HCT116 (cell line): ENCODE data around the gene RPS6KA2. TPM values are rescaled to one million over a fixed set of nuclear protein-coding genes. Genes with fewer than 3 reads are reported as not detected.

Experiments used
- ATAC-seq: fragments of 200-7000 bp; cut with Tn5 transposase; 2 replicates; pipeline ENCODE4 v1.9.1; 2020; ENCODE audit warnings: mild to moderate bottlenecking, moderate library complexity
- BruUV-seq: library from RNA; stranded (reverse); fragments of 400-500 nt; replicated peaks from 2 replicates; lab custom pipeline; 2021; lab: Mats Ljungman, UMichigan
- CTCF ChIA-PET: fragments of 300-600 bp; sonication (Branson Sonifier 250); formaldehyde crosslinking; loops from one replicate; lab custom pipeline; 2021; ENCODE audit warnings: antibody characterized with exemption; lab: Charles Lee
- POLR2A ChIA-PET: fragments of 300-600, 350-600 bp; sonication (Branson Sonifier 250); formaldehyde crosslinking; loops from one replicate; lab custom pipeline; 2021; ENCODE audit warnings: antibody characterized with exemption; lab: Charles Lee
- RAD21 ChIA-PET, 2 experiments: fragments of 300-600 bp; sonication (Branson Sonifier 250); formaldehyde crosslinking; loops; one replicate each; lab custom pipeline; 2023; ENCODE audit warnings: low total read pairs in 2 of 2; ENCODE audit not compliant: uncharacterized antibody in 2 of 2, unreplicated experiment in 2 of 2, low non-redundant PET in 1 of 2; lab: Charles Lee
- DNase-seq: peaks from one replicate; pipeline ENCODE4 v3.0.0-alpha.2; 2010; ENCODE audit warnings: low read depth, low spot score
- H2AFZ ChIP-seq: fragments of 200-600 bp; shearing (Covaris generic), sonication (generic); 2 replicates; pipeline ENCODE4 v1.6.1; 2017; ENCODE audit warnings: low read depth, mixed run types, mixed read lengths, antibody characterized with exemption, low read length; ENCODE audit not compliant: poor library complexity, severe bottlenecking
- H3K27ac ChIP-seq: 2 replicates; pipeline ENCODE4 v1.5.1; 2012; ENCODE audit warnings: low read depth, low read length
- H3K27me3 ChIP-seq: fragments of 200-600 bp; sonication (generic); 2 replicates; pipeline ENCODE4 v1.6.1; 2016; ENCODE audit warnings: mixed run types, low read length, mixed read lengths; ENCODE audit not compliant: insufficient read depth
- H3K36me3 ChIP-seq, 2 experiments: fragments of 200-500 bp in 1 of 2; fragments of 200-600 bp in 1 of 2; sonication (Bioruptor generic) in 1 of 2; sonication (generic) in 1 of 2; 2 replicates each; pipeline versions ENCODE4 v1.5.1 to v1.6.1; 2014 to 2016; ENCODE audit warnings: low read length in 2 of 2, inconsistent platforms in 1 of 2, mixed read lengths in 1 of 2, mixed run types in 1 of 2; ENCODE audit not compliant: insufficient read depth in 2 of 2, control insufficient read depth in 1 of 2
- H3K4me1 ChIP-seq, 2 experiments: fragments of 200-600 bp in 1 of 2; sonication (generic) in 1 of 2; 2 replicates each; pipeline versions ENCODE4 v1.5.1 to v1.6.1; 2012 to 2017; ENCODE audit warnings: low read length in 2 of 2, inconsistent platforms in 1 of 2, mild to moderate bottlenecking in 1 of 2, mixed read lengths in 1 of 2, mixed run types in 1 of 2, moderate library complexity in 1 of 2; ENCODE audit not compliant: insufficient read depth in 2 of 2, control insufficient read depth in 1 of 2
- H3K4me2 ChIP-seq: fragments of 200-600 bp; sonication (generic); 2 replicates; pipeline ENCODE4 v1.6.1; 2017; ENCODE audit warnings: mixed run types, low read length, mixed read lengths
- H3K4me3 ChIP-seq, 2 experiments: fragments of 200-600 bp in 1 of 2; sonication (generic) in 1 of 2; replicated peaks in 1 of 2; 2 replicates each; pipeline ENCODE4 v1.5.1; 2011 to 2016; ENCODE audit warnings: low read length in 2 of 2, control low read depth in 1 of 2, low read depth in 1 of 2, mild to moderate bottlenecking in 1 of 2, mixed read lengths in 1 of 2, mixed run types in 1 of 2
- H3K79me2 ChIP-seq: fragments of 200-600 bp; sonication (generic); 2 replicates; pipeline ENCODE4 v1.6.1; 2017; ENCODE audit warnings: mild to moderate bottlenecking, mixed run types, low read length, moderate library complexity, mixed read lengths; ENCODE audit not compliant: insufficient read depth
- H3K9ac ChIP-seq: fragments of 200-600 bp; sonication (generic); 2 replicates; pipeline ENCODE4 v1.6.1; 2016; ENCODE audit warnings: low read length, mixed read lengths
- H3K9me2 ChIP-seq: fragments of 200-600 bp; sonication (generic), shearing (Covaris generic); 2 replicates; pipeline ENCODE4 v1.6.1; 2017; ENCODE audit warnings: mixed run types, mild to moderate bottlenecking, moderate library complexity; ENCODE audit not compliant: insufficient read depth
- H3K9me3 ChIP-seq, 2 experiments: fragments of 200-500 bp in 1 of 2; fragments of 200-600 bp in 1 of 2; sonication (Bioruptor generic) in 1 of 2; sonication (generic) in 1 of 2; 2 replicates each; pipeline ENCODE4 v1.6.1; 2014 to 2017; ENCODE audit warnings: low read length in 2 of 2, mixed read lengths in 2 of 2, inconsistent platforms in 1 of 2, low read depth in 1 of 2, mild to moderate bottlenecking in 1 of 2, mixed run types in 1 of 2, moderate library complexity in 1 of 2; ENCODE audit not compliant: control insufficient read depth in 1 of 2, insufficient read depth in 1 of 2
- H4K20me1 ChIP-seq: fragments of 200-600 bp; sonication (generic), shearing (Covaris generic); 2 replicates; pipeline ENCODE4 v1.6.1; 2017; ENCODE audit warnings: mixed run types, mild to moderate bottlenecking, moderate library complexity; ENCODE audit not compliant: insufficient read depth
- CBX3 ChIP-seq: IDR thresholded peaks from 2 replicates; pipeline ENCODE4 v1.6.1; 2012; ENCODE audit warnings: low read depth
- CEBPB ChIP-seq: IDR thresholded peaks from 2 replicates; pipeline ENCODE4 v1.6.1; 2012; ENCODE audit warnings: low read depth
- ELF1 ChIP-seq: IDR thresholded peaks from 2 replicates; pipeline ENCODE4 v1.6.1; 2012; ENCODE audit warnings: low read depth, borderline replicate concordance
- EZH2 ChIP-seq: fragments of 200-600 bp; sonication (generic); IDR thresholded peaks from 2 replicates; pipeline ENCODE4 v1.6.1; 2017; ENCODE audit warnings: antibody characterized with exemption, mixed run types
- EZH2phosphoT487 ChIP-seq: fragments of 200-600 bp; IDR thresholded peaks from 2 replicates; pipeline ENCODE4 v1.6.1; 2018; ENCODE audit warnings: antibody characterized with exemption, borderline replicate concordance
- JUND ChIP-seq: IDR thresholded peaks from 2 replicates; pipeline ENCODE4 v1.6.1; 2012
- POLR2A ChIP-seq: IDR thresholded peaks from 2 replicates; pipeline ENCODE4 v1.7.0; 2011; ENCODE audit warnings: borderline replicate concordance; ENCODE audit not compliant: insufficient read depth, insufficient read length; ENCODE audit errors: extremely low read depth
- POLR2AphosphoS5 ChIP-seq: IDR thresholded peaks from 2 replicates; pipeline ENCODE4 v1.6.1; 2011; ENCODE audit warnings: mild to moderate bottlenecking, low read depth, low read length, moderate library complexity
- RAD21 ChIP-seq: IDR thresholded peaks from 2 replicates; pipeline ENCODE4 v1.6.1; 2012; ENCODE audit warnings: low read depth, mild to moderate bottlenecking
- SIN3A ChIP-seq: IDR thresholded peaks from 2 replicates; pipeline ENCODE4 v1.6.1; 2012; ENCODE audit warnings: low read depth
- YY1 ChIP-seq: IDR thresholded peaks from 2 replicates; pipeline ENCODE4 v1.6.1; 2011; ENCODE audit warnings: low read length, low read depth, moderate library complexity, mild to moderate bottlenecking; ENCODE audit not compliant: insufficient replicate concordance; ENCODE audit errors: extremely low read depth
- ZFX ChIP-seq: fragments of 450-650 bp; IDR thresholded peaks from 2 replicates; pipeline ENCODE4 v1.6.1; 2017
- ZNF274 ChIP-seq: fragments of 200-500 bp; sonication (Bioruptor generic); IDR thresholded peaks from 2 replicates; pipeline ENCODE4 v1.6.1; 2014; ENCODE audit warnings: mild to moderate bottlenecking, low read depth, low read length, inconsistent platforms
- intact Hi-C: fragments of 100-400 bp; cut with micrococcal nuclease; formaldehyde crosslinking; loops from 2 replicates; pipeline ENCODE4 v1.10.0; 2022
- total RNA-seq: library from RNA; stranded (reverse); gene quantifications from one replicate; pipeline ENCODE4 v1.2.1, GENCODE V29; 2021; ENCODE audit not compliant: unreplicated experiment
- TF ChIP-seq, protein P1 (sequence below): IDR thresholded peaks from 2 replicates; pipeline ENCODE4 v1.6.1; 2012; ENCODE audit warnings: low read depth
- TF ChIP-seq, protein P2 (sequence below): IDR thresholded peaks from 2 replicates; pipeline ENCODE4 v1.6.1; 2011; ENCODE audit warnings: mild to moderate bottlenecking, low read length, moderate library complexity; ENCODE audit not compliant: insufficient replicate concordance; ENCODE audit errors: extremely low read depth
- TF ChIP-seq, protein P3 (sequence below), 3 experiments: fragments of 200-600 bp in 1 of 3; sonication (generic) in 1 of 3; IDR thresholded peaks in 2 of 3; conservative IDR thresholded peaks in 1 of 3; 2 replicates each; pipeline ENCODE4 v1.5.1; 2012 to 2017; ENCODE audit warnings: low read depth in 2 of 3, low read length in 2 of 3, antibody characterized with exemption in 1 of 3, borderline replicate concordance in 1 of 3, control low read depth in 1 of 3, mild to moderate bottlenecking in 1 of 3, mixed read lengths in 1 of 3, mixed run types in 1 of 3, moderate library complexity in 1 of 3; ENCODE audit not compliant: insufficient read depth in 1 of 3
- TF ChIP-seq, protein P4 (sequence below): IDR thresholded peaks from 2 replicates; pipeline ENCODE4 v1.6.1; 2012

RPS6KA2 gene
- total RNA-seq, 1 experiment from 2014 or later = 8.5 TPM

DNA sequence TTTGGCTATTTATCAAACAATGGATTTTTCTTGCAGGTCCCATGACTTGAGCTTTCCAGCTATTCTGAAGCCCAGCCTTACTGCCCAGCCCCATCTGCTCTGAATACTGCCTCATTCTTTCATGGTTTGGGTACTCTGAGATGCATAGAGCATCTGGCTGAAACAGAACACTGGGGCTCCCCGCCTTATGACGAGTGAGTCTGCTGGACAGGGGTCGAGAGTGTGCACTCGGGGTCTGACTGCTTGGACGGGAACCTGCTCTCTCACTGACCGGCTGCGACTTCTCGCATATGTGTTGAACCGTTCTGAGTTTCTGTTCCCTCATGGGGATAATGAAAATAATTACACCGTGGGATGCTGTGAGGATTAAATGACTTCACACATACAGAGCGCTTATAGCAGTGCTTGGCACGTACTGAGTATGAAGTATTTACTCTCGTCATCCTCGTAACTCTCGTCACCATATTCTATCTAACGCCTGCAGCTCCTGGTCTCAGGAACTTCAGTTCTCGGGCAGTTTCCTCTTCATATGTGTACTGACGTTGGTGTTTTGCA, 184.8 kb downstream of the RPS6KA2 start:
- no peaks in the 10 kb centered on the region for H3K9me3 ChIP-seq
- no TSS peak for BruUV-seq
- no peak for TF ChIP-seq CEBPB
- TF ChIP-seq ZNF274 = no peak
- no peak for TF ChIP-seq RAD21
- TF ChIP-seq, protein P1, sequence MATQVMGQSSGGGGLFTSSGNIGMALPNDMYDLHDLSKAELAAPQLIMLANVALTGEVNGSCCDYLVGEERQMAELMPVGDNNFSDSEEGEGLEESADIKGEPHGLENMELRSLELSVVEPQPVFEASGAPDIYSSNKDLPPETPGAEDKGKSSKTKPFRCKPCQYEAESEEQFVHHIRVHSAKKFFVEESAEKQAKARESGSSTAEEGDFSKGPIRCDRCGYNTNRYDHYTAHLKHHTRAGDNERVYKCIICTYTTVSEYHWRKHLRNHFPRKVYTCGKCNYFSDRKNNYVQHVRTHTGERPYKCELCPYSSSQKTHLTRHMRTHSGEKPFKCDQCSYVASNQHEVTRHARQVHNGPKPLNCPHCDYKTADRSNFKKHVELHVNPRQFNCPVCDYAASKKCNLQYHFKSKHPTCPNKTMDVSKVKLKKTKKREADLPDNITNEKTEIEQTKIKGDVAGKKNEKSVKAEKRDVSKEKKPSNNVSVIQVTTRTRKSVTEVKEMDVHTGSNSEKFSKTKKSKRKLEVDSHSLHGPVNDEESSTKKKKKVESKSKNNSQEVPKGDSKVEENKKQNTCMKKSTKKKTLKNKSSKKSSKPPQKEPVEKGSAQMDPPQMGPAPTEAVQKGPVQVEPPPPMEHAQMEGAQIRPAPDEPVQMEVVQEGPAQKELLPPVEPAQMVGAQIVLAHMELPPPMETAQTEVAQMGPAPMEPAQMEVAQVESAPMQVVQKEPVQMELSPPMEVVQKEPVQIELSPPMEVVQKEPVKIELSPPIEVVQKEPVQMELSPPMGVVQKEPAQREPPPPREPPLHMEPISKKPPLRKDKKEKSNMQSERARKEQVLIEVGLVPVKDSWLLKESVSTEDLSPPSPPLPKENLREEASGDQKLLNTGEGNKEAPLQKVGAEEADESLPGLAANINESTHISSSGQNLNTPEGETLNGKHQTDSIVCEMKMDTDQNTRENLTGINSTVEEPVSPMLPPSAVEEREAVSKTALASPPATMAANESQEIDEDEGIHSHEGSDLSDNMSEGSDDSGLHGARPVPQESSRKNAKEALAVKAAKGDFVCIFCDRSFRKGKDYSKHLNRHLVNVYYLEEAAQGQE = no peak
- TF ChIP-seq, protein P2, sequence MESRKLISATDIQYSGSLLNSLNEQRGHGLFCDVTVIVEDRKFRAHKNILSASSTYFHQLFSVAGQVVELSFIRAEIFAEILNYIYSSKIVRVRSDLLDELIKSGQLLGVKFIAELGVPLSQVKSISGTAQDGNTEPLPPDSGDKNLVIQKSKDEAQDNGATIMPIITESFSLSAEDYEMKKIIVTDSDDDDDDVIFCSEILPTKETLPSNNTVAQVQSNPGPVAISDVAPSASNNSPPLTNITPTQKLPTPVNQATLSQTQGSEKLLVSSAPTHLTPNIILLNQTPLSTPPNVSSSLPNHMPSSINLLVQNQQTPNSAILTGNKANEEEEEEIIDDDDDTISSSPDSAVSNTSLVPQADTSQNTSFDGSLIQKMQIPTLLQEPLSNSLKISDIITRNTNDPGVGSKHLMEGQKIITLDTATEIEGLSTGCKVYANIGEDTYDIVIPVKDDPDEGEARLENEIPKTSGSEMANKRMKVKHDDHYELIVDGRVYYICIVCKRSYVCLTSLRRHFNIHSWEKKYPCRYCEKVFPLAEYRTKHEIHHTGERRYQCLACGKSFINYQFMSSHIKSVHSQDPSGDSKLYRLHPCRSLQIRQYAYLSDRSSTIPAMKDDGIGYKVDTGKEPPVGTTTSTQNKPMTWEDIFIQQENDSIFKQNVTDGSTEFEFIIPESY = no peak
- no peak for TF ChIP-seq EZH2
- TF ChIP-seq, protein P3, sequence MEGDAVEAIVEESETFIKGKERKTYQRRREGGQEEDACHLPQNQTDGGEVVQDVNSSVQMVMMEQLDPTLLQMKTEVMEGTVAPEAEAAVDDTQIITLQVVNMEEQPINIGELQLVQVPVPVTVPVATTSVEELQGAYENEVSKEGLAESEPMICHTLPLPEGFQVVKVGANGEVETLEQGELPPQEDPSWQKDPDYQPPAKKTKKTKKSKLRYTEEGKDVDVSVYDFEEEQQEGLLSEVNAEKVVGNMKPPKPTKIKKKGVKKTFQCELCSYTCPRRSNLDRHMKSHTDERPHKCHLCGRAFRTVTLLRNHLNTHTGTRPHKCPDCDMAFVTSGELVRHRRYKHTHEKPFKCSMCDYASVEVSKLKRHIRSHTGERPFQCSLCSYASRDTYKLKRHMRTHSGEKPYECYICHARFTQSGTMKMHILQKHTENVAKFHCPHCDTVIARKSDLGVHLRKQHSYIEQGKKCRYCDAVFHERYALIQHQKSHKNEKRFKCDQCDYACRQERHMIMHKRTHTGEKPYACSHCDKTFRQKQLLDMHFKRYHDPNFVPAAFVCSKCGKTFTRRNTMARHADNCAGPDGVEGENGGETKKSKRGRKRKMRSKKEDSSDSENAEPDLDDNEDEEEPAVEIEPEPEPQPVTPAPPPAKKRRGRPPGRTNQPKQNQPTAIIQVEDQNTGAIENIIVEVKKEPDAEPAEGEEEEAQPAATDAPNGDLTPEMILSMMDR (IDR thresholded peaks at IDR 0.05 in 2 of 3, conservative IDR thresholded peaks at IDR 0.05 in 1 of 3; ENCODE audit: borderline replicate concordance in 1 of 3, insufficient read depth in 1 of 3, low read depth in 2 of 3, low read length in 2 of 3) = no peak
- no peak for TF ChIP-seq POLR2AphosphoS5
- TF ChIP-seq POLR2A = no peak
- no peak for TF ChIP-seq SIN3A
- no peak for TF ChIP-seq EZH2phosphoT487
- TF ChIP-seq, protein P4, sequence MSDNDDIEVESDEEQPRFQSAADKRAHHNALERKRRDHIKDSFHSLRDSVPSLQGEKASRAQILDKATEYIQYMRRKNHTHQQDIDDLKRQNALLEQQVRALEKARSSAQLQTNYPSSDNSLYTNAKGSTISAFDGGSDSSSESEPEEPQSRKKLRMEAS = no peak
- no peak for TF ChIP-seq ELF1
- no peak for TF ChIP-seq CBX3
- TF ChIP-seq JUND = no peak
- no peak for TF ChIP-seq YY1
- no peak for TF ChIP-seq ZFX
- ChIA-PET CTCF (no interaction called here), POLR2A (no interaction called here), RAD21 (no interaction called here)
- H3K27me3 ChIP-seq = no peaks in the 10 kb centered on the region; the same call in 1 of the 2 replicates
- H3K9ac ChIP-seq = no peak overlapping the region
- no peak overlapping the region for H3K4me3 ChIP-seq
- H4K20me1 ChIP-seq = no peaks in the 10 kb centered on the region
- no peak overlapping the region for H3K4me2 ChIP-seq
- no peaks in the 10 kb centered on the region for H3K9me2 ChIP-seq
- DNase-seq (no peak), ATAC-seq (no peak)
- intact Hi-C loops = no loop called here
- no peaks in the 10 kb centered on the region for H3K79me2 ChIP-seq
- no peaks in the 10 kb centered on the region for H3K4me1 ChIP-seq
- H3K36me3 ChIP-seq = no peaks in the 10 kb centered on the region
- no peak overlapping the region for H2AFZ ChIP-seq
- H3K27ac ChIP-seq = no peak overlapping the region
